WTC11 (cell line): Measurements from ENCODE around the gene RBBP4. TPM values are rescaled to one million over a fixed set of nuclear protein-coding genes. Genes with fewer than 3 reads are reported as not detected.

Experiments used
- ATAC-seq: fragments of 200-7000 bp; cut with Tn5 transposase; 2 replicates; pipeline ENCODE4 v1.10.0; 2021; ENCODE audit warnings: mild to moderate bottlenecking, moderate library complexity
- Bru-seq: library from RNA; stranded (reverse); fragments of 400-500 nt; gene quantifications from one replicate; lab custom pipeline; 2021; lab: Mats Ljungman, UMichigan
- CTCF ChIA-PET: fragments of 300-600 bp; sonication (Branson Sonifier 250); formaldehyde crosslinking; loops from one replicate; lab custom pipeline; 2021; ENCODE audit warnings: antibody characterized with exemption; lab: Charles Lee
- POLR2A ChIA-PET: fragments of 350-600 bp; sonication (Branson Sonifier 250); formaldehyde crosslinking; loops from one replicate; lab custom pipeline; 2021; ENCODE audit warnings: antibody characterized with exemption; lab: Charles Lee
- DNase-seq: peaks from one replicate; pipeline ENCODE4 v3.0.0; 2021; ENCODE audit warnings: low spot score
- H3K27ac Mint-ChIP-seq: 2 replicates; pipeline ENCODE4 v1.8.0; 2021; ENCODE audit warnings: mixed read lengths
- H3K27me3 Mint-ChIP-seq: 2 replicates; pipeline ENCODE4 v1.8.0; 2021; ENCODE audit warnings: low read depth, mild to moderate bottlenecking, moderate library complexity, mixed read lengths
- H3K36me3 Mint-ChIP-seq: 2 replicates; pipeline ENCODE4 v1.8.0; 2021; ENCODE audit warnings: mixed read lengths
- H3K4me1 Mint-ChIP-seq: 2 replicates; pipeline ENCODE4 v1.8.0; 2022; ENCODE audit warnings: mixed read lengths
- H3K4me3 Mint-ChIP-seq: 2 replicates; pipeline ENCODE4 v1.8.0; 2021; ENCODE audit warnings: mild to moderate bottlenecking, moderate library complexity, mixed read lengths
- H3K9me3 Mint-ChIP-seq: 2 replicates; pipeline ENCODE4 v1.8.0; 2021; ENCODE audit warnings: mixed read lengths
- CBFB ChIP-seq: sonication (generic); formaldehyde crosslinking; IDR thresholded peaks from 2 replicates; pipeline ENCODE4 v1.8.1; 2022; ENCODE audit warnings: mild to moderate bottlenecking, low read depth, missing genetic modification reagents
- FOXP1 ChIP-seq: sonication (generic); formaldehyde crosslinking; IDR thresholded peaks from 2 replicates; pipeline ENCODE4 v1.8.0; 2022; ENCODE audit warnings: missing genetic modification reagents, mild to moderate bottlenecking, moderate library complexity, borderline replicate concordance
- NFATC4 ChIP-seq: fragments of 250-450 bp; sonication (Bioruptor Pico); IDR thresholded peaks from 2 replicates; pipeline ENCODE4 v1.9.0; 2021; ENCODE audit warnings: mild to moderate bottlenecking
- NFE2L1 ChIP-seq: sonication (generic); formaldehyde crosslinking; IDR thresholded peaks from 2 replicates; pipeline ENCODE4 v1.8.1; 2023; ENCODE audit warnings: missing genetic modification reagents
- NR1H2 ChIP-seq: sonication (generic); formaldehyde crosslinking; IDR thresholded peaks from 2 replicates; pipeline ENCODE4 v1.9.0; 2021; ENCODE audit warnings: mild to moderate bottlenecking, moderate library complexity, missing genetic modification reagents
- SOX15 ChIP-seq: fragments of 250-450 bp; sonication (Bioruptor Pico); IDR thresholded peaks from 2 replicates; pipeline ENCODE4 v1.9.0; 2021; ENCODE audit warnings: mild to moderate bottlenecking
- TCF7 ChIP-seq: sonication (generic); formaldehyde crosslinking; IDR thresholded peaks from 2 replicates; pipeline ENCODE4 v1.8.0; 2022; ENCODE audit warnings: mild to moderate bottlenecking, low read depth, missing genetic modification reagents, moderate library complexity
- ZNF416 ChIP-seq: fragments of 250-450 bp; sonication (Bioruptor Pico); IDR thresholded peaks from 2 replicates; pipeline ENCODE4 v1.9.0; 2021; ENCODE audit warnings: mild to moderate bottlenecking, inconsistent platforms
- long read RNA-seq, 3 experiments: library from RNA in 1 of 3; library from capped mRNA in 1 of 3; library from polyadenylated mRNA in 1 of 3; unstranded in 2 of 3; stranded (forward) in 1 of 3; transcript quantifications; one replicate each; pipeline ENCODE4 v2.0.0, GENCODE V29; 2021
- total RNA-seq: library from RNA; stranded (reverse); gene quantifications from 3 replicates; pipeline ENCODE4 v1.2.3, GENCODE V29; 2021
- TF ChIP-seq, protein P1 (sequence below): sonication (generic); formaldehyde crosslinking; IDR thresholded peaks from 2 replicates; pipeline ENCODE4 v1.8.1; 2023; ENCODE audit warnings: mild to moderate bottlenecking, missing genetic modification reagents, borderline replicate concordance
- TF ChIP-seq, protein P2 (sequence below): fragments of 250-450 bp; sonication (Bioruptor Pico); IDR thresholded peaks from 2 replicates; pipeline ENCODE4 v1.9.0; 2021; ENCODE audit warnings: mild to moderate bottlenecking
- TF ChIP-seq, protein P3 (sequence below): fragments of 250-450 bp; sonication (Bioruptor Pico); IDR thresholded peaks from 2 replicates; pipeline ENCODE4 v1.9.0; 2021; ENCODE audit warnings: mild to moderate bottlenecking, borderline replicate concordance
- TF ChIP-seq, protein P4 (sequence below): fragments of 200-600 bp; IDR thresholded peaks from 2 replicates; pipeline ENCODE4 v1.8.0; 2022; ENCODE audit warnings: antibody characterized with exemption
- TF ChIP-seq, protein P5 (sequence below): sonication (generic); formaldehyde crosslinking; IDR thresholded peaks from 2 replicates; pipeline ENCODE4 v1.8.1; 2022; ENCODE audit warnings: missing genetic modification reagents, borderline replicate concordance
- TF ChIP-seq, protein P6 (sequence below): sonication (generic); formaldehyde crosslinking; IDR thresholded peaks from 2 replicates; pipeline ENCODE4 v1.8.0; 2022; ENCODE audit warnings: mild to moderate bottlenecking, missing genetic modification reagents
- TF ChIP-seq, protein P7 (sequence below): sonication (generic); formaldehyde crosslinking; IDR thresholded peaks from 2 replicates; pipeline ENCODE4 v1.8.1; 2023; ENCODE audit warnings: mild to moderate bottlenecking, missing genetic modification reagents, moderate library complexity

RBBP4 gene
- total RNA-seq (331 to 339 TPM (median 333 TPM) in 3 replicates), Bru-seq, nascent RNA (percentile 95 among the genes with signal in this experiment)
- long read RNA-seq, experiment 1, full-length matches to known transcripts: 945 of 1,097 reads
- long read RNA-seq, experiment 1, partial matches to known transcripts: 83 of 1,097 reads
- long read RNA-seq, experiment 1, other reads (novel, unspliced or antisense): 69 of 1,097 reads
- long read RNA-seq, experiment 2, full-length matches to known transcripts: 112 of 295 reads
- long read RNA-seq, experiment 2, partial matches to known transcripts: 125 of 295 reads
- long read RNA-seq, experiment 2, other reads (novel, unspliced or antisense): 58 of 295 reads
- long read RNA-seq, experiment 3, full-length matches to known transcripts: 91 of 127 reads
- long read RNA-seq, experiment 3, partial matches to known transcripts: 22 of 127 reads
- long read RNA-seq, experiment 3, other reads (novel, unspliced or antisense): 14 of 127 reads

DNA sequence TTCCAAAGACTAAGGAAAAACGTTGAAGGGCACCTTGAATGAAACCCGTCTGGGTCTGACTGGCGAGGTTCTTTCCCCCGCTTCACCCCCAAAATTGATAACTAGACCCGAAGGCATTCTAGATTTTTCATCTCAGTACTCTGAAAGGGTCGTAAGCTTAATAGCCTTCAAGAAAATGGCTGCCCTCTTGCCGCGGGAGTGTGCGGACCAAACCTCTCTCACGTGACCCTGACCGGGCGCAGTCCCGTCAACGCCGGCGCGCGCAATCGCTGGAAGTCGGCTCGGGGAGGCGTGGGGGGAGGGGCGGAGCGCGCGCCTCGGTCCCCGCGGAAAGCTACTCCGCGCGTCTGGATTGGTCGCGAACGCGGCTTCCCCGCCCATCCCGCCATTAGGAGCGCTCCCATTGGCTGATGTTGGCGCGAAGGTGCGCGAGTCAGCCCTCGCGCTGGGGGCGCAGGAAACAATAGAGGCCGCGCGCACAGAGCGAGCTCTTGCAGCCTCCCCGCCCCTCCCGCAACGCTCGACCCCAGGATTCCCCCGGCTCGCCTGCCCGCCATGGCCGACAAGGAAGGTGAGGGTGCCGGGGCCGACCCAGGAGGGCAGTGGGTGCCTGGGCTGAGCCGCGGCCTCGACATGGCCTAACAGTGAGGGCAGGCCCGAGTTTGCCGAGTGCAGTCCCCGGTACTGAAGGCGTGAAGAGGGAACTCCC lies at the start of gene RBBP4:
TSS of gene RBBP4 (plus strand) at position 457 of the 709 bp plus-strand sequence. CDS start at position 556, 99 bp downstream.
- Mint-ChIP-seq H3K9me3 (peaks cover 8% of the 10 kb centered on the region), H3K4me1 (peaks cover 33% of the 10 kb centered on the region), H3K4me3 (peak within 1 kb of the TSS; percentile 99), H3K27ac (peak within 1 kb of the TSS; percentile 100), H3K27me3 (no peaks in the 10 kb centered on the region; the same call in 1 of the 2 replicates), H3K36me3 (peaks cover 54% of the 10 kb centered on the region)
- peak; percentile 93 for ATAC-seq
- peak; percentile 98 for DNase-seq
- ChIA-PET POLR2A (interaction anchor here (0.6 to 2.2 kb wide), 18 partner anchors 9 to 578 kb away, joined by 3 to 13 read pairs (median 4); partner anchors contain the start of genes BSDC1, MARCKSL1, TMEM39B and ZBTB8A), CTCF (interaction anchor here (0.5 to 2.7 kb wide), 15 partner anchors 9 to 541 kb away, joined by 3 to 21 read pairs (median 4); partner anchors contain the start of gene BSDC1)
- TF ChIP-seq, protein P1, sequence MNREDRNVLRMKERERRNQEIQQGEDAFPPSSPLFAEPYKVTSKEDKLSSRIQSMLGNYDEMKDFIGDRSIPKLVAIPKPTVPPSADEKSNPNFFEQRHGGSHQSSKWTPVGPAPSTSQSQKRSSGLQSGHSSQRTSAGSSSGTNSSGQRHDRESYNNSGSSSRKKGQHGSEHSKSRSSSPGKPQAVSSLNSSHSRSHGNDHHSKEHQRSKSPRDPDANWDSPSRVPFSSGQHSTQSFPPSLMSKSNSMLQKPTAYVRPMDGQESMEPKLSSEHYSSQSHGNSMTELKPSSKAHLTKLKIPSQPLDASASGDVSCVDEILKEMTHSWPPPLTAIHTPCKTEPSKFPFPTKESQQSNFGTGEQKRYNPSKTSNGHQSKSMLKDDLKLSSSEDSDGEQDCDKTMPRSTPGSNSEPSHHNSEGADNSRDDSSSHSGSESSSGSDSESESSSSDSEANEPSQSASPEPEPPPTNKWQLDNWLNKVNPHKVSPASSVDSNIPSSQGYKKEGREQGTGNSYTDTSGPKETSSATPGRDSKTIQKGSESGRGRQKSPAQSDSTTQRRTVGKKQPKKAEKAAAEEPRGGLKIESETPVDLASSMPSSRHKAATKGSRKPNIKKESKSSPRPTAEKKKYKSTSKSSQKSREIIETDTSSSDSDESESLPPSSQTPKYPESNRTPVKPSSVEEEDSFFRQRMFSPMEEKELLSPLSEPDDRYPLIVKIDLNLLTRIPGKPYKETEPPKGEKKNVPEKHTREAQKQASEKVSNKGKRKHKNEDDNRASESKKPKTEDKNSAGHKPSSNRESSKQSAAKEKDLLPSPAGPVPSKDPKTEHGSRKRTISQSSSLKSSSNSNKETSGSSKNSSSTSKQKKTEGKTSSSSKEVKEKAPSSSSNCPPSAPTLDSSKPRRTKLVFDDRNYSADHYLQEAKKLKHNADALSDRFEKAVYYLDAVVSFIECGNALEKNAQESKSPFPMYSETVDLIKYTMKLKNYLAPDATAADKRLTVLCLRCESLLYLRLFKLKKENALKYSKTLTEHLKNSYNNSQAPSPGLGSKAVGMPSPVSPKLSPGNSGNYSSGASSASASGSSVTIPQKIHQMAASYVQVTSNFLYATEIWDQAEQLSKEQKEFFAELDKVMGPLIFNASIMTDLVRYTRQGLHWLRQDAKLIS: 0 out of 2 replicates have a peak, but pooled peaks have one; percentile 73
- TF ChIP-seq, protein P2, sequence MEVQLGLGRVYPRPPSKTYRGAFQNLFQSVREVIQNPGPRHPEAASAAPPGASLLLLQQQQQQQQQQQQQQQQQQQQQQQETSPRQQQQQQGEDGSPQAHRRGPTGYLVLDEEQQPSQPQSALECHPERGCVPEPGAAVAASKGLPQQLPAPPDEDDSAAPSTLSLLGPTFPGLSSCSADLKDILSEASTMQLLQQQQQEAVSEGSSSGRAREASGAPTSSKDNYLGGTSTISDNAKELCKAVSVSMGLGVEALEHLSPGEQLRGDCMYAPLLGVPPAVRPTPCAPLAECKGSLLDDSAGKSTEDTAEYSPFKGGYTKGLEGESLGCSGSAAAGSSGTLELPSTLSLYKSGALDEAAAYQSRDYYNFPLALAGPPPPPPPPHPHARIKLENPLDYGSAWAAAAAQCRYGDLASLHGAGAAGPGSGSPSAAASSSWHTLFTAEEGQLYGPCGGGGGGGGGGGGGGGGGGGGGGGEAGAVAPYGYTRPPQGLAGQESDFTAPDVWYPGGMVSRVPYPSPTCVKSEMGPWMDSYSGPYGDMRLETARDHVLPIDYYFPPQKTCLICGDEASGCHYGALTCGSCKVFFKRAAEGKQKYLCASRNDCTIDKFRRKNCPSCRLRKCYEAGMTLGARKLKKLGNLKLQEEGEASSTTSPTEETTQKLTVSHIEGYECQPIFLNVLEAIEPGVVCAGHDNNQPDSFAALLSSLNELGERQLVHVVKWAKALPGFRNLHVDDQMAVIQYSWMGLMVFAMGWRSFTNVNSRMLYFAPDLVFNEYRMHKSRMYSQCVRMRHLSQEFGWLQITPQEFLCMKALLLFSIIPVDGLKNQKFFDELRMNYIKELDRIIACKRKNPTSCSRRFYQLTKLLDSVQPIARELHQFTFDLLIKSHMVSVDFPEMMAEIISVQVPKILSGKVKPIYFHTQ (CRISPR knock-in tag): peak; percentile 35; the same call in 1 of the 2 replicates
- TF ChIP-seq, protein P3, sequence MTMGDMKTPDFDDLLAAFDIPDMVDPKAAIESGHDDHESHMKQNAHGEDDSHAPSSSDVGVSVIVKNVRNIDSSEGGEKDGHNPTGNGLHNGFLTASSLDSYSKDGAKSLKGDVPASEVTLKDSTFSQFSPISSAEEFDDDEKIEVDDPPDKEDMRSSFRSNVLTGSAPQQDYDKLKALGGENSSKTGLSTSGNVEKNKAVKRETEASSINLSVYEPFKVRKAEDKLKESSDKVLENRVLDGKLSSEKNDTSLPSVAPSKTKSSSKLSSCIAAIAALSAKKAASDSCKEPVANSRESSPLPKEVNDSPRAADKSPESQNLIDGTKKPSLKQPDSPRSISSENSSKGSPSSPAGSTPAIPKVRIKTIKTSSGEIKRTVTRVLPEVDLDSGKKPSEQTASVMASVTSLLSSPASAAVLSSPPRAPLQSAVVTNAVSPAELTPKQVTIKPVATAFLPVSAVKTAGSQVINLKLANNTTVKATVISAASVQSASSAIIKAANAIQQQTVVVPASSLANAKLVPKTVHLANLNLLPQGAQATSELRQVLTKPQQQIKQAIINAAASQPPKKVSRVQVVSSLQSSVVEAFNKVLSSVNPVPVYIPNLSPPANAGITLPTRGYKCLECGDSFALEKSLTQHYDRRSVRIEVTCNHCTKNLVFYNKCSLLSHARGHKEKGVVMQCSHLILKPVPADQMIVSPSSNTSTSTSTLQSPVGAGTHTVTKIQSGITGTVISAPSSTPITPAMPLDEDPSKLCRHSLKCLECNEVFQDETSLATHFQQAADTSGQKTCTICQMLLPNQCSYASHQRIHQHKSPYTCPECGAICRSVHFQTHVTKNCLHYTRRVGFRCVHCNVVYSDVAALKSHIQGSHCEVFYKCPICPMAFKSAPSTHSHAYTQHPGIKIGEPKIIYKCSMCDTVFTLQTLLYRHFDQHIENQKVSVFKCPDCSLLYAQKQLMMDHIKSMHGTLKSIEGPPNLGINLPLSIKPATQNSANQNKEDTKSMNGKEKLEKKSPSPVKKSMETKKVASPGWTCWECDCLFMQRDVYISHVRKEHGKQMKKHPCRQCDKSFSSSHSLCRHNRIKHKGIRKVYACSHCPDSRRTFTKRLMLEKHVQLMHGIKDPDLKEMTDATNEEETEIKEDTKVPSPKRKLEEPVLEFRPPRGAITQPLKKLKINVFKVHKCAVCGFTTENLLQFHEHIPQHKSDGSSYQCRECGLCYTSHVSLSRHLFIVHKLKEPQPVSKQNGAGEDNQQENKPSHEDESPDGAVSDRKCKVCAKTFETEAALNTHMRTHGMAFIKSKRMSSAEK: peak; percentile 76; the same call in 1 of the 2 replicates
- TF ChIP-seq SOX15: no peak
- TF ChIP-seq FOXP1 (CRISPR knock-in tag): peak; percentile 97
- peak; percentile 90 for TF ChIP-seq NFE2L1 (CRISPR knock-in tag)
- TF ChIP-seq ZNF416 (CRISPR knock-in tag): no peak
- peak; percentile 81; the same call in 1 of the 2 replicates for TF ChIP-seq TCF7 (CRISPR knock-in tag)
- TF ChIP-seq, protein P4, sequence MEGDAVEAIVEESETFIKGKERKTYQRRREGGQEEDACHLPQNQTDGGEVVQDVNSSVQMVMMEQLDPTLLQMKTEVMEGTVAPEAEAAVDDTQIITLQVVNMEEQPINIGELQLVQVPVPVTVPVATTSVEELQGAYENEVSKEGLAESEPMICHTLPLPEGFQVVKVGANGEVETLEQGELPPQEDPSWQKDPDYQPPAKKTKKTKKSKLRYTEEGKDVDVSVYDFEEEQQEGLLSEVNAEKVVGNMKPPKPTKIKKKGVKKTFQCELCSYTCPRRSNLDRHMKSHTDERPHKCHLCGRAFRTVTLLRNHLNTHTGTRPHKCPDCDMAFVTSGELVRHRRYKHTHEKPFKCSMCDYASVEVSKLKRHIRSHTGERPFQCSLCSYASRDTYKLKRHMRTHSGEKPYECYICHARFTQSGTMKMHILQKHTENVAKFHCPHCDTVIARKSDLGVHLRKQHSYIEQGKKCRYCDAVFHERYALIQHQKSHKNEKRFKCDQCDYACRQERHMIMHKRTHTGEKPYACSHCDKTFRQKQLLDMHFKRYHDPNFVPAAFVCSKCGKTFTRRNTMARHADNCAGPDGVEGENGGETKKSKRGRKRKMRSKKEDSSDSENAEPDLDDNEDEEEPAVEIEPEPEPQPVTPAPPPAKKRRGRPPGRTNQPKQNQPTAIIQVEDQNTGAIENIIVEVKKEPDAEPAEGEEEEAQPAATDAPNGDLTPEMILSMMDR: no peak
- TF ChIP-seq NR1H2 (CRISPR knock-in tag): 0 out of 2 replicates have a peak, but pooled peaks have one; percentile 15
- TF ChIP-seq, protein P5, sequence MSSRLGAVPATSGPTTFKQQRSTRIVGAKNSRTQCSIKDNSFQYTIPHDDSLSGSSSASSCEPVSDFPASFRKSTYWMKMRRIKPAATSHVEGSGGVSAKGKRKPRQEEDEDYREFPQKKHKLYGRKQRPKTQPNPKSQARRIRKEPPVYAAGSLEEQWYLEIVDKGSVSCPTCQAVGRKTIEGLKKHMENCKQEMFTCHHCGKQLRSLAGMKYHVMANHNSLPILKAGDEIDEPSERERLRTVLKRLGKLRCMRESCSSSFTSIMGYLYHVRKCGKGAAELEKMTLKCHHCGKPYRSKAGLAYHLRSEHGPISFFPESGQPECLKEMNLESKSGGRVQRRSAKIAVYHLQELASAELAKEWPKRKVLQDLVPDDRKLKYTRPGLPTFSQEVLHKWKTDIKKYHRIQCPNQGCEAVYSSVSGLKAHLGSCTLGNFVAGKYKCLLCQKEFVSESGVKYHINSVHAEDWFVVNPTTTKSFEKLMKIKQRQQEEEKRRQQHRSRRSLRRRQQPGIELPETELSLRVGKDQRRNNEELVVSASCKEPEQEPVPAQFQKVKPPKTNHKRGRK (CRISPR knock-in tag): 0 out of 2 replicates have a peak, but pooled peaks have one; percentile 35
- peak; percentile 75; the same call in 1 of the 2 replicates for TF ChIP-seq CBFB (CRISPR knock-in tag)
- TF ChIP-seq NFATC4 (CRISPR knock-in tag): no peak
- TF ChIP-seq, protein P6, sequence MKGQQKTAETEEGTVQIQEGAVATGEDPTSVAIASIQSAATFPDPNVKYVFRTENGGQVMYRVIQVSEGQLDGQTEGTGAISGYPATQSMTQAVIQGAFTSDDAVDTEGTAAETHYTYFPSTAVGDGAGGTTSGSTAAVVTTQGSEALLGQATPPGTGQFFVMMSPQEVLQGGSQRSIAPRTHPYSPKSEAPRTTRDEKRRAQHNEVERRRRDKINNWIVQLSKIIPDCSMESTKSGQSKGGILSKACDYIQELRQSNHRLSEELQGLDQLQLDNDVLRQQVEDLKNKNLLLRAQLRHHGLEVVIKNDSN (CRISPR knock-in tag): peak; percentile 94
- TF ChIP-seq, protein P7, sequence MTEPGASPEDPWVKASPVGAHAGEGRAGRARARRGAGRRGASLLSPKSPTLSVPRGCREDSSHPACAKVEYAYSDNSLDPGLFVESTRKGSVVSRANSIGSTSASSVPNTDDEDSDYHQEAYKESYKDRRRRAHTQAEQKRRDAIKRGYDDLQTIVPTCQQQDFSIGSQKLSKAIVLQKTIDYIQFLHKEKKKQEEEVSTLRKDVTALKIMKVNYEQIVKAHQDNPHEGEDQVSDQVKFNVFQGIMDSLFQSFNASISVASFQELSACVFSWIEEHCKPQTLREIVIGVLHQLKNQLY: no peak; the same call in 1 of the 2 replicates
